ENCODE data around the gene GFRA1. TPM values are rescaled to one million over a fixed set of nuclear protein-coding genes. Genes with fewer than 3 reads are reported as not detected.

GFRA1 gene
- total RNA-seq, 8 experiments from 2014 or later = 0.77 to 136 (median 50.2) TPM

GRCh38 chr10:116201670-116202430, 71.2 kb downstream of the GFRA1 start:
- in situ Hi-C loops (cut with MboI; ENCODE audit: low pct_unique_long_range_greater_than_20kb in 2 of 9, low sequenced_read_pairs in 9 of 9, unreplicated experiment in 9 of 9) = no loop called here
- ATAC-seq (replicated peaks in 6 of 8) = no peak
- no peak overlapping the region for H3K4me3 ChIP-seq
- WGBS, 10 experiments = 80 to 100% (median 94%) methylated on average over 1 to 4 of the region's 7 CpGs; no CpG with 5 or more reads in 4 of the 10 experiments
- H3K4me1 ChIP-seq (replicated peaks in 1 of 2) = peaks cover 0 to 17% of the 10 kb centered on the region in 2 donors
- H3K27ac ChIP-seq = no peak overlapping the region

- ATAC-seq (replicated peaks in 6 of 8) = peak in 2 of 8 experiments; percentile 41 to 46
Observed at GRCh38 chr10:116201011-116201410, 72.0 kb downstream of the GFRA1 start.

GRCh38 chr10:116198676-116199035, 74.3 kb downstream of the GFRA1 start:
- Histone ChIP-seq H3K4me3 (no peak overlapping the region), H3K27ac (no peak overlapping the region), H3K4me1 (replicated peaks in 1 of 2) (peaks cover 2 to 13% of the 10 kb centered on the region in 2 donors)
- WGBS, 10 experiments = 14 to 96% (median 79%) methylated on average over 1 to 4 of the region's 4 CpGs
- in situ Hi-C loops (cut with MboI; ENCODE audit: low pct_unique_long_range_greater_than_20kb in 2 of 9, low sequenced_read_pairs in 9 of 9, unreplicated experiment in 9 of 9) = no loop called here
- ATAC-seq (replicated peaks in 6 of 8) = no peak

More at GRCh38 chr10:116201011-116201410, 72.0 kb downstream of the GFRA1 start:
- H3K4me3 ChIP-seq = no peak overlapping the region
- peaks cover 0 to 13% of the 10 kb centered on the region in 2 donors for H3K4me1 ChIP-seq (replicated peaks in 1 of 2)
- in situ Hi-C loops (cut with MboI; ENCODE audit: low pct_unique_long_range_greater_than_20kb in 2 of 9, low sequenced_read_pairs in 9 of 9, unreplicated experiment in 9 of 9) = no loop called here
- no peak overlapping the region for H3K27ac ChIP-seq

GRCh38 chr10:116197946-116198675, 74.9 kb downstream of the GFRA1 start:
- 42 to 100% (median 88%) methylated on average over 1 to 8 of the region's 12 CpGs for WGBS, 10 experiments

GRCh38 chr10:116195583-116195982, 77.4 kb downstream of the GFRA1 start:
- in situ Hi-C loops (cut with MboI; ENCODE audit: low pct_unique_long_range_greater_than_20kb in 2 of 9, low sequenced_read_pairs in 9 of 9, unreplicated experiment in 9 of 9) = no loop called here
- H3K27ac ChIP-seq = no peak overlapping the region
- H3K4me1 ChIP-seq (replicated peaks in 1 of 2) = peaks cover 23 to 40% of the 10 kb centered on the region in 2 donors
- ATAC-seq (replicated peaks in 6 of 8) = no peak
- H3K4me3 ChIP-seq = no peak overlapping the region
- WGBS, 10 experiments = 53 to 100% (median 87%) methylated on average over 1 to 4 of the region's 4 CpGs; no CpG with 5 or more reads in 2 of the 10 experiments

More at GRCh38 chr10:116197946-116198675, 74.9 kb downstream of the GFRA1 start:
- H3K4me3 ChIP-seq = no peak overlapping the region
- peak in 1 of 8 experiments; percentile 90 for ATAC-seq (replicated peaks in 6 of 8)
- H3K4me1 ChIP-seq (replicated peaks in 1 of 2) = peaks cover 8 to 18% of the 10 kb centered on the region in 2 donors
- H3K27ac ChIP-seq = no peak overlapping the region
- in situ Hi-C loops (cut with MboI; ENCODE audit: low pct_unique_long_range_greater_than_20kb in 2 of 9, low sequenced_read_pairs in 9 of 9, unreplicated experiment in 9 of 9) = no loop called here

- in situ Hi-C loops (cut with MboI; ENCODE audit: low pct_unique_long_range_greater_than_20kb in 2 of 9, low sequenced_read_pairs in 9 of 9, unreplicated experiment in 9 of 9) = no loop called here
Observed at GRCh38 chr10:116195039-116195438, 78.0 kb downstream of the GFRA1 start.

GRCh38 chr10:116194061-116194460, 78.9 kb downstream of the GFRA1 start:
- no peak overlapping the region for H3K27ac ChIP-seq
- peak in 1 of 8 experiments; percentile 43 for ATAC-seq (replicated peaks in 6 of 8)
- WGBS, 10 experiments = 0 to 100% (median 67%) methylated on average over 1 of the region's 1 CpG
- in situ Hi-C loops (cut with MboI; ENCODE audit: low pct_unique_long_range_greater_than_20kb in 2 of 9, low sequenced_read_pairs in 9 of 9, unreplicated experiment in 9 of 9) = no loop called here
- H3K4me3 ChIP-seq = no peak overlapping the region
- peaks cover 30 to 56% of the 10 kb centered on the region in 2 donors for H3K4me1 ChIP-seq (replicated peaks in 1 of 2)

More at GRCh38 chr10:116195039-116195438, 78.0 kb downstream of the GFRA1 start:
- Histone ChIP-seq H3K27ac (no peak overlapping the region), H3K4me1 (replicated peaks in 1 of 2) (peaks cover 29 to 46% of the 10 kb centered on the region in 2 donors), H3K4me3 (no peak overlapping the region)
- WGBS, 10 experiments = 38 to 100% (median 92%) methylated on average over 1 to 2 of the region's 2 CpGs; no CpG with 5 or more reads in 3 of the 10 experiments
- no peak for ATAC-seq (replicated peaks in 6 of 8)

- Histone ChIP-seq H3K4me1 (replicated peaks in 1 of 2) (peaks cover 47 to 80% of the 10 kb centered on the region in 2 donors), H3K4me3 (no peak overlapping the region), H3K27ac (no peak overlapping the region)
- 28 to 100% (median 72%) methylated on average over 1 to 2 of the region's 2 CpGs; no CpG with 5 or more reads in 4 of the 10 experiments for WGBS, 10 experiments
- peak in 2 of 8 experiments; percentile 10 to 61 for ATAC-seq (replicated peaks in 6 of 8)
- in situ Hi-C loops (cut with MboI; ENCODE audit: low pct_unique_long_range_greater_than_20kb in 2 of 9, low sequenced_read_pairs in 9 of 9, unreplicated experiment in 9 of 9) = no loop called here
Observed at GRCh38 chr10:116190883-116191282, 82.1 kb downstream of the GFRA1 start.

GRCh38 chr10:116186273-116186672, 86.7 kb downstream of the GFRA1 start:
- H3K4me1 ChIP-seq (replicated peaks in 1 of 2) = peaks cover 56 to 78% of the 10 kb centered on the region in 2 donors
- 35 to 92% (median 81%) methylated on average over 2 to 6 of the region's 6 CpGs; no CpG with 5 or more reads in 2 of the 10 experiments for WGBS, 10 experiments
- H3K27ac ChIP-seq = peak overlapping the region in 1 of 2 donors; percentile 0
- no peak for ATAC-seq (replicated peaks in 6 of 8)
- in situ Hi-C loops (cut with MboI; ENCODE audit: low pct_unique_long_range_greater_than_20kb in 2 of 9, low sequenced_read_pairs in 9 of 9, unreplicated experiment in 9 of 9) = no loop called here
- H3K4me3 ChIP-seq = no peak overlapping the region

- no peak overlapping the region for H3K4me3 ChIP-seq
- 9 to 75% (median 20%) methylated on average over 1 to 7 of the region's 7 CpGs; no CpG with 5 or more reads in 3 of the 10 experiments for WGBS, 10 experiments
- peak in 5 of 8 experiments; percentile 66 to 89 (median 78) for ATAC-seq (replicated peaks in 6 of 8)
- in situ Hi-C loops (cut with MboI; ENCODE audit: low pct_unique_long_range_greater_than_20kb in 2 of 9, low sequenced_read_pairs in 9 of 9, unreplicated experiment in 9 of 9) = no loop called here
- peaks cover 47 to 69% of the 10 kb centered on the region in 2 donors for H3K4me1 ChIP-seq (replicated peaks in 1 of 2)
- peak overlapping the region in 1 of 2 donors; percentile 6 for H3K27ac ChIP-seq
Observed at GRCh38 chr10:116185199-116185867, 87.7 kb downstream of the GFRA1 start.

- no peak for ATAC-seq (replicated peaks in 6 of 8)
- H3K4me3 ChIP-seq = no peak overlapping the region
- H3K4me1 ChIP-seq (replicated peaks in 1 of 2) = peaks cover 43 to 60% of the 10 kb centered on the region in 2 donors
- in situ Hi-C loops (cut with MboI; ENCODE audit: low pct_unique_long_range_greater_than_20kb in 2 of 9, low sequenced_read_pairs in 9 of 9, unreplicated experiment in 9 of 9) = no loop called here
- H3K27ac ChIP-seq = peak overlapping the region; percentile 30 to 38
- WGBS, 10 experiments = 80 to 100% (median 100%) methylated on average over 1 of the region's 3 CpGs; no CpG with 5 or more reads in 7 of the 10 experiments
Observed at GRCh38 chr10:116184512-116184794, 88.6 kb downstream of the GFRA1 start.

- Histone ChIP-seq H3K27ac (peak overlapping the region; percentile 30 to 38), H3K4me1 (replicated peaks in 1 of 2) (peaks cover 43 to 55% of the 10 kb centered on the region in 2 donors), H3K4me3 (no peak overlapping the region)
- peak; percentile 45 to 82 (median 68) for ATAC-seq (replicated peaks in 6 of 8)
- WGBS, 10 experiments = 0 to 83% (median 57%) methylated on average over 1 to 3 of the region's 5 CpGs; no CpG with 5 or more reads in 5 of the 10 experiments
- in situ Hi-C loops (cut with MboI; ENCODE audit: low pct_unique_long_range_greater_than_20kb in 2 of 9, low sequenced_read_pairs in 9 of 9, unreplicated experiment in 9 of 9) = no loop called here
Observed at GRCh38 chr10:116183733-116184511, 89.1 kb downstream of the GFRA1 start.
